CD4-positive, alpha-beta T cell treated with Interleukin-21 for 1 hour (primary cell): Measurements from ENCODE around the gene SNURF.
"Not testable (repeated sequence)": the region's sequence is repeated elsewhere in the genome, so short reads cannot be mapped to it uniquely, and the experiment has no call there.

ENCODE experiments used
- DNase-seq: peaks from one replicate; pipeline ENCODE4 v3.0.0-alpha.2; 2020

Gene SNURF

GRCh38 chr15:24971772-24972171, 17.0 kb downstream of the SNURF start:
- no peak for DNase-seq

GRCh38 chr15:24972707-24973106, 17.9 kb downstream of the SNURF start:
- not testable (repeated sequence) for DNase-seq

GRCh38 chr15:24976932-24977331, 22.1 kb downstream of the SNURF start:
- DNase-seq = no peak

- DNase-seq = no peak
Observed at GRCh38 chr15:24977686-24978085, 22.9 kb downstream of the SNURF start.

GRCh38 chr15:24985224-24985623, 30.4 kb downstream of the SNURF start:
- no peak for DNase-seq

GRCh38 chr15:24986653-24987052, 31.9 kb downstream of the SNURF start:
- no peak for DNase-seq
